HEK293 (cell line): Measurements from ENCODE around the gene HTR4.

Experiments
- CTCF ChIP-seq: fragments of 450-650 bp; formaldehyde crosslinking; IDR thresholded peaks from 2 replicates; pipeline ENCODE4 v1.5.1; 2016; ENCODE audit warnings: missing biosample characterization, missing genetic modification characterization
- GLI4 ChIP-seq: fragments of 450-650 bp; formaldehyde crosslinking; IDR thresholded peaks from 2 replicates; pipeline ENCODE4 v1.5.1; 2016; ENCODE audit warnings: missing biosample characterization, missing genetic modification characterization
- KLF16 ChIP-seq: fragments of 450-650 bp; formaldehyde crosslinking; IDR thresholded peaks from 2 replicates; pipeline ENCODE4 v1.5.1; 2017; ENCODE audit warnings: missing biosample characterization, missing genetic modification characterization
- SP3 ChIP-seq: fragments of 450-650 bp; formaldehyde crosslinking; IDR thresholded peaks from 2 replicates; pipeline ENCODE4 v1.5.1; 2016; ENCODE audit warnings: missing biosample characterization, missing genetic modification characterization
- ZNF174 ChIP-seq: fragments of 450-650 bp; formaldehyde crosslinking; IDR thresholded peaks from 2 replicates; pipeline ENCODE4 v1.5.0; 2017; ENCODE audit warnings: missing biosample characterization, mild to moderate bottlenecking, missing genetic modification characterization
- ZNF211 ChIP-seq: fragments of 450-650 bp; formaldehyde crosslinking; IDR thresholded peaks from 2 replicates; pipeline ENCODE4 v1.5.1; 2016; ENCODE audit warnings: low read depth, missing biosample characterization, missing genetic modification characterization
- ZNF362 ChIP-seq: fragments of 450-650 bp; formaldehyde crosslinking; IDR thresholded peaks from 2 replicates; pipeline ENCODE4 v1.5.1; 2016; ENCODE audit warnings: missing biosample characterization, missing genetic modification characterization
- ZSCAN5A ChIP-seq: fragments of 450-650 bp; formaldehyde crosslinking; IDR thresholded peaks from 2 replicates; pipeline ENCODE4 v1.5.1; 2016; ENCODE audit warnings: missing biosample characterization, missing genetic modification characterization
- TF ChIP-seq, protein P1 (sequence below): sonication (generic); formaldehyde crosslinking; IDR thresholded peaks from 2 replicates; pipeline ENCODE4 v1.8.1; 2022; ENCODE audit warnings: mild to moderate bottlenecking, moderate library complexity, missing genetic modification reagents
- TF ChIP-seq, protein P2 (sequence below): fragments of 450-650 bp; formaldehyde crosslinking; IDR thresholded peaks from 2 replicates; pipeline ENCODE4 v1.5.1; 2017; ENCODE audit warnings: missing biosample characterization, missing genetic modification characterization

DNA sequence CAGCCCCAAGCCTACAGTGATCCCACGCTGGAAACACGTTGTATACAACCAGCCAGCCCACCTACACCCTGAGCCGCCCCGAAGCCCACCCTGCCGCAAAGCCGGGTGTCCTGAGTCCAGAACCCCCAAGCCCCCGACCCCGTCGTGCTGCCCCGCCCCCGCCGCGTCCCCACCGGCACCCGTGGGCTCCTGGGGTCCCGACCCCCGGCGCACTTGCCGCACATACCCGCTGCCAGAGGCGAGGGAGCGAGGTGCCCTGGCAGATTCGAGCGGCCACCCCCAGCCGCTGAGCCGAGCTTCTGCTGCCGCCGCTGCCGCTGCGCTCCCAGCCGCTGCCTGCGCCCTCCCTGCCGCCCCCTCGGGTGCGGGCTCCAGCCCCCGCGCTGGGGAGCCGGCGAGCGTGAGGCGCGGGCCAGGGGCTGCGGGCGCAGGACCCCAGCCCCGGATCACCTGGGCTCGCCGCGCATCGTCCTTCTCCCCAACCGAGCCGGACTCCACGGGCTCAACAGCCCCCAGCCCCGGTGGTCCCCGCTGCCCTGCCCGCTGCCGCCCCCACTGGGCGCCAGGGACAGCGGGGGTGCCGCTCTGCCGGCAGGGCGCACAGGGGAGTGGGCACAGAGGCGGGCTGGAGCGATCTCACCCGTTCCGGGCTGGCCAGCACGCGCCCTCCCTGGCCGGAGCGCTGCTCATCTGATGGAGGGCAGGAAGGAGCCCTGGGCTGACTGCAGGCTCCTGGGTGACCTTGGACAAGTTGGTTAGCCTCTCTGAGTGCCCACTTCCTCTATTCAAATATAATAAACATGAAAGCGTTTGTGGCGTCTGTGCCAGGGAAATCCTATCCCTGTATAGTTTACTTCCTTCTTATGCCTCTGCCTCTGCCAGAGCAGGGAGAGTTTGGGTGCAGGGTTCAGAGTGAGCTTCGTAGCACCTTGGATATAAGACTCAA is at the start of gene HTR4:
- TF ChIP-seq, protein P1, sequence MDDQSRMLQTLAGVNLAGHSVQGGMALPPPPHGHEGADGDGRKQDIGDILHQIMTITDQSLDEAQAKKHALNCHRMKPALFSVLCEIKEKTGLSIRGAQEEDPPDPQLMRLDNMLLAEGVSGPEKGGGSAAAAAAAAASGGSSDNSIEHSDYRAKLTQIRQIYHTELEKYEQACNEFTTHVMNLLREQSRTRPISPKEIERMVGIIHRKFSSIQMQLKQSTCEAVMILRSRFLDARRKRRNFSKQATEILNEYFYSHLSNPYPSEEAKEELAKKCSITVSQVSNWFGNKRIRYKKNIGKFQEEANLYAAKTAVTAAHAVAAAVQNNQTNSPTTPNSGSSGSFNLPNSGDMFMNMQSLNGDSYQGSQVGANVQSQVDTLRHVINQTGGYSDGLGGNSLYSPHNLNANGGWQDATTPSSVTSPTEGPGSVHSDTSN (CRISPR knock-in tag), result no peak
- no peak for TF ChIP-seq CTCF
- no peak for TF ChIP-seq GLI4 (tag by site-specific recombination)
- no peak for TF ChIP-seq ZNF362 (tag by site-specific recombination)
- TF ChIP-seq, protein P2, sequence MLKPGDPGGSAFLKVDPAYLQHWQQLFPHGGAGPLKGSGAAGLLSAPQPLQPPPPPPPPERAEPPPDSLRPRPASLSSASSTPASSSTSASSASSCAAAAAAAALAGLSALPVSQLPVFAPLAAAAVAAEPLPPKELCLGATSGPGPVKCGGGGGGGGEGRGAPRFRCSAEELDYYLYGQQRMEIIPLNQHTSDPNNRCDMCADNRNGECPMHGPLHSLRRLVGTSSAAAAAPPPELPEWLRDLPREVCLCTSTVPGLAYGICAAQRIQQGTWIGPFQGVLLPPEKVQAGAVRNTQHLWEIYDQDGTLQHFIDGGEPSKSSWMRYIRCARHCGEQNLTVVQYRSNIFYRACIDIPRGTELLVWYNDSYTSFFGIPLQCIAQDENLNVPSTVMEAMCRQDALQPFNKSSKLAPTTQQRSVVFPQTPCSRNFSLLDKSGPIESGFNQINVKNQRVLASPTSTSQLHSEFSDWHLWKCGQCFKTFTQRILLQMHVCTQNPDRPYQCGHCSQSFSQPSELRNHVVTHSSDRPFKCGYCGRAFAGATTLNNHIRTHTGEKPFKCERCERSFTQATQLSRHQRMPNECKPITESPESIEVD (tag by site-specific recombination), result no peak
- TF ChIP-seq SP3, result no peak
- TF ChIP-seq ZSCAN5A (tag by site-specific recombination), result no peak
- no peak for TF ChIP-seq ZNF211 (tag by site-specific recombination)
- no peak for TF ChIP-seq ZNF174 (tag by site-specific recombination)
- no peak for TF ChIP-seq KLF16 (tag by site-specific recombination)
